ENCODE measurements around the gene AMZ2.
"Not testable (repeated sequence)": the region's sequence is repeated elsewhere in the genome, so short reads cannot be mapped to it uniquely, and the experiment has no call there.

The AMZ2 gene, protein sequence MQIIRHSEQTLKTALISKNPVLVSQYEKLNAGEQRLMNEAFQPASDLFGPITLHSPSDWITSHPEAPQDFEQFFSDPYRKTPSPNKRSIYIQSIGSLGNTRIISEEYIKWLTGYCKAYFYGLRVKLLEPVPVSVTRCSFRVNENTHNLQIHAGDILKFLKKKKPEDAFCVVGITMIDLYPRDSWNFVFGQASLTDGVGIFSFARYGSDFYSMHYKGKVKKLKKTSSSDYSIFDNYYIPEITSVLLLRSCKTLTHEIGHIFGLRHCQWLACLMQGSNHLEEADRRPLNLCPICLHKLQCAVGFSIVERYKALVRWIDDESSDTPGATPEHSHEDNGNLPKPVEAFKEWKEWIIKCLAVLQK

DNA sequence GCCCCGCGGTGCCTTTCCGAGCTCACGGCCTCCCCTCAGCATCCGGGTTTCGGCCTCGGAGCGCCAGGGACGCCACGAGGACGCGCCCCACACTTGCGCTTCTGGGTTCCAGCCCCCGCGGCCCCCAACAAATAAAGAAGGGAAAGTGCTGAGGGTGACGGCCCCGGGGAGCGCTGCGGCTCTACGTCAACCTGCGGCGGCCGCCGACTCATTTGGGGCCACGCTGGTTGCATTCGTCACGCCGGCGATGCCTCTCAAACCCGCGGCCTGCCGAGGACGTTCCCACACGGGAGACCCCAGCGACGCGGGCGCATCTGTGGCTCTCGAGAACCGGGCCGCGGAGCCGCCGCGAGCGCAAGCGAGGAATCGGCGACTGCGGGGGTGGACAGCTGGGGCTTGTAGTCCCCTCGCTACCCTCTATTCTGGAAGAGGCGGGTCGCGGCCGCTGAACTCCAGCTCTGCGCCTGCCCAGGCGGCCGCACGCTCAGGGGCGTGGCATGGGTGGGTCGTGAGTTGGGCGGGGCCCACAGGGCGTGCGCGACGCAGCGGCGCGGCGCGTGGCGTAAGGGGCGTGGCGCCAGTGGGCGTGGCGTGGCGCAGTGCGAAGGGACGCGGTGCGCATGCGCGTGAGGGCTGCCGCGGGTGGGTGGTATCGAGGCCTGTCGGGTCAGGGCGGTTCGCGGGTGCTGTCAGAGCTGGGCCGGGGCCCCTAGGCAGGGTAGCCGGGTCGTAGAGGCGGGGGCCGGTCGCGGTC lies at the start of gene AMZ2:
TSS of gene AMZ2 (plus strand) at position 599 of the 754 bp plus-strand sequence. CDS start 2,145 bp downstream, outside the sequence.
- Histone ChIP-seq H3K9me3 (ENCODE audit: control insufficient read depth in 2 of 2, low read length in 2 of 2) (no peaks in the 10 kb centered on the region), H3K27ac (ENCODE audit: low read depth in 2 of 2, low read length in 2 of 2) (peak within 1 kb of the TSS; percentile 85 to 95), H3K36me3 (ENCODE audit: control insufficient read depth in 2 of 2, insufficient read depth in 2 of 2, low read length in 2 of 2) (peaks cover 5 to 7% of the 10 kb centered on the region in 2 donors), H3K4me3 (ENCODE audit: low read length in 2 of 2) (peak within 1 kb of the TSS; percentile 90 to 94), H3K27me3 (ENCODE audit: control insufficient read depth in 2 of 2, insufficient read depth in 2 of 2, low read length in 2 of 2) (no peaks in the 10 kb centered on the region), H3K4me1 (ENCODE audit: control insufficient read depth in 2 of 2, insufficient read depth in 2 of 2, low read length in 2 of 2) (peaks cover 7 to 12% of the 10 kb centered on the region in 2 donors), H3K9ac (ENCODE audit: low read depth in 1 of 2, low read length in 2 of 2) (peak within 1 kb of the TSS; percentile 97 to 98)

DNA sequence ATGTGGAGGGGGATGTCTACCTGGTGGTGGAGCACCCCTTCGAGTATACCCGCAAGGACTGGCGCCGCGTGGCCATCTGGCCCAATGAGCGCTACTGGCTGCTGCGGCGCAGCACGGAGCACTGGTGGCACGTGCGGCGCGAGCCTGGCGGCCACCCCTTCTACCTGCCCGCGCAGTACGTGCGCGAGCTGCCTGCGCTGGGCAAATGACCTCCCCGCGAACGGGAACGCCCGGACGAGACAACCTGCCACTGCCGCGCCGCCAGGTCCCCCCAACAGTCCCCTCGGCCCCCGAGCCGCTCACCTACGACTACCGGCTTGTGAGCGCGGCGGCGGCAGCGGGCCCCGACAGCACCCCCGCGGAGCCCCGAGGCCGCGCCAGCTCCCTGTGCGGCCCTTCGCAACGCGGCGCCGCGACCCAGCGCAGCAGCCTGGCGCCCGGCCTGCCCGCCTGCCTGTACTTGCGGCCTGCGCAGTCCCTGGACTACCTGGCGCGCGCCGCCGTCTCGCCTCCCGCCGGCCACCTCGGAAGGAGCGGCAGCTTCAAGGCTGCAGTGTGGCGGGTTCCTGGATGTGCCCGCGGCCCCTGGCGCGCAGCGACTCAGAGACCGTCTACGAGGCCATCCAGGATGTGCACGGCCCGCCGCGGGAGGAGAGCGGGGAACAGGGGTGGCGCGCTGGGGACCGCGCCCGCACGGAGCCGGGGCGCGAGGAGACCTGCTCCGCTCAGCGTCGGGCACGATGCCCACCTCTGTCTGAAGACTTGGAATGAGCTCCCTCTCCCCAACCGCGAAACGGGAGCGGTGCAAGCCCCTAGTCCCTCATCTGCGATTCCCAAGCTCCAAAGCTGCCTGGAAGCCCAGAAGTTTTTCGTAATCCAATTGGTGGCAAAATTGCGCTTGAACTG lies 48.7 kb upstream of the AMZ2 start:
- no peak overlapping the region for H3K9ac ChIP-seq (ENCODE audit: low read depth in 1 of 2, low read length in 2 of 2)
- H3K36me3 ChIP-seq (ENCODE audit: control insufficient read depth in 2 of 2, insufficient read depth in 2 of 2, low read length in 2 of 2): no peaks in the 10 kb centered on the region
- no peaks in the 10 kb centered on the region for H3K9me3 ChIP-seq (ENCODE audit: control insufficient read depth in 2 of 2, low read length in 2 of 2)
- H3K4me1 ChIP-seq (ENCODE audit: control insufficient read depth in 2 of 2, insufficient read depth in 2 of 2, low read length in 2 of 2): peaks cover 23 to 41% of the 10 kb centered on the region in 2 donors
- H3K27me3 ChIP-seq (ENCODE audit: control insufficient read depth in 2 of 2, insufficient read depth in 2 of 2, low read length in 2 of 2): peaks cover 38 to 45% of the 10 kb centered on the region in 2 donors
- H3K27ac ChIP-seq (ENCODE audit: low read depth in 2 of 2, low read length in 2 of 2): no peak overlapping the region
- peak overlapping the region; percentile 10 to 72 for H3K4me3 ChIP-seq (ENCODE audit: low read length in 2 of 2)

DNA sequence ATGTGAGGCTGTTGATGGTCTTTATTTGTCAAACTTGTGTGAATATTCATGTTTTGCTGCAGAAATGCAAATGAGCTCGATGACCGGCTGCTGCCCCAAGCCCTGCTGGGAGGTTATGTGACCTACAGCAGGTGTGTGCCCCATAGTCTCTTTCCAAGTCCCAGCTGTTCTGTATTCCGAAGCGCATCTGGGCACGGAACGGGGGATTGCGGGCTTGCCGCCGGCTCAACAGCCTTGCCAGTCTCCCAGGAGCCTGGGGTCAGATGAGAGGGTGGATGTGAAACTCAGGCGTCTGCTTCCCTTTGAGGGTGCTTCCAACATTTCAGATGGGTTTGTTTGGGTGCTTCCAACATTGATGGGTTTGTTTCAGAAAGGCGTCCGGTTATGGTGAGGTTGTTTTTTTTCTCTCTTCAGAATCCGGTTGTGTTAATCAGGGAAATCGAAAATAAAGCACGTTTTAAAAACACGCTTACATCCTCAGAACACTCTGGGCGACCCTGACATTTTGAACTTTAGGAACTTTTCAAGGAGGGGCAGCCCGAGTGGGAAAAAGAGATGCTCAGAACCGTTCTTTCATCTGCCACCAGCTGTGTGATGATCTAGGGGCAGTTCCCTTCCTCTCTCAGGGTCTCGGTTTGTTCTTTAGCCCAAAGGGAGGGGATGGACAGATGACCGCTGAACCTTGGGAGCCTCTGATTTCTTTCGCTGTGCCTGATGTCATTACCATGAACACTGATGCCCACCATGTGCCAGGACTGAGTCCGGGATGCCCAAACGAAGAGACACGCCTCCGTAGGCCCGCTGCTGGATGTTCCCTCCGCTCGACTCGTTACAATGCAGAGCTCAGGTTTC lies 47.8 kb upstream of the AMZ2 start:
- Histone ChIP-seq H3K27ac (ENCODE audit: low read depth in 2 of 2, low read length in 2 of 2) (no peak overlapping the region), H3K4me3 (ENCODE audit: low read length in 2 of 2) (peak overlapping the region; percentile 72 to 74)

DNA sequence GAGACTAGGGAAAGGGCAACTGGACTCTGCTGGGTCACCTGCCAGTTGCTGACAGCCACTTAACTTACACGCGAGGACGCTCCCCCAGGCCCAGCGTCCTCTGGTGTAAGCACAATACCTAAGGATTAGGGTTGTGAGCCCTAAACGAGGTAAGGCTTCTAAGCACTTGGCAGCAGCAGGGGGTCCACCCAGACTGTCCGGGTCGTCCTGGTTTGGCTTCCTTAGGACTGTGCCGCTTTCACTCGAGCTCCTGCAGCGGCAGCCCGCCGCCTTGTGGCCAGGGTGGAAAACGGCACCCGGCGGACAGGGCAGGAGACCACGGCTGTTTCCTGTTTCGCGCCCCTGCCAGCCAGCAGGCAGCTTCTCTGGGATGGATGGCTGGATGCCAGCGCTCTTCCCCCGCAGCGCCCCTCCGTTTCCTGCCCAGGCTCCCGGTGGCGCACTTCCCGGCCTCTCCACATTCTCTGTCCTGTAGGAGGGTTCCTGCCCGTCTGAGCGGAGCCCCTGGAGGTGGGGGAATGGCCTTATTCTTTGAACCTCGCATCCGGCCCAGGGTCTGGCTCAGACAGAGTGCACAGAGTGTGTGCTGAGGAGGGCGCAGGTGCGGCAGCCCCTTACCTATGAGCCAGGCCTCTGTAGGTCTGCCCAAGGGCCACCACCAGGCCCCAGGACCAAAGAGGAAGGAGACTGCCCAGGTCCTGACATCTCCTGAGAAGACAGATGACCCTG lies 47.0 kb upstream of the AMZ2 start:
- Histone ChIP-seq H3K4me1 (ENCODE audit: control insufficient read depth in 2 of 2, insufficient read depth in 2 of 2, low read length in 2 of 2) (peaks cover 23 to 43% of the 10 kb centered on the region in 2 donors), H3K4me3 (ENCODE audit: low read length in 2 of 2) (peak overlapping the region; percentile 72 to 74), H3K9ac (ENCODE audit: low read depth in 1 of 2, low read length in 2 of 2) (peak overlapping the region; percentile 32 to 39), H3K9me3 (ENCODE audit: control insufficient read depth in 2 of 2, low read length in 2 of 2) (no peaks in the 10 kb centered on the region), H3K36me3 (ENCODE audit: control insufficient read depth in 2 of 2, insufficient read depth in 2 of 2, low read length in 2 of 2) (no peaks in the 10 kb centered on the region), H3K27me3 (ENCODE audit: control insufficient read depth in 2 of 2, insufficient read depth in 2 of 2, low read length in 2 of 2) (peaks cover 30 to 37% of the 10 kb centered on the region in 2 donors), H3K27ac (ENCODE audit: low read depth in 2 of 2, low read length in 2 of 2) (no peak overlapping the region)

More for the DNA sequence above, 47.8 kb upstream of the AMZ2 start:
- H3K36me3 ChIP-seq (ENCODE audit: control insufficient read depth in 2 of 2, insufficient read depth in 2 of 2, low read length in 2 of 2): no peaks in the 10 kb centered on the region
- peaks cover 23 to 44% of the 10 kb centered on the region in 2 donors for H3K4me1 ChIP-seq (ENCODE audit: control insufficient read depth in 2 of 2, insufficient read depth in 2 of 2, low read length in 2 of 2)
- H3K9ac ChIP-seq (ENCODE audit: low read depth in 1 of 2, low read length in 2 of 2): peak overlapping the region; percentile 32 to 39
- H3K9me3 ChIP-seq (ENCODE audit: control insufficient read depth in 2 of 2, low read length in 2 of 2): no peaks in the 10 kb centered on the region
- peaks cover 38 to 45% of the 10 kb centered on the region in 2 donors for H3K27me3 ChIP-seq (ENCODE audit: control insufficient read depth in 2 of 2, insufficient read depth in 2 of 2, low read length in 2 of 2)

DNA sequence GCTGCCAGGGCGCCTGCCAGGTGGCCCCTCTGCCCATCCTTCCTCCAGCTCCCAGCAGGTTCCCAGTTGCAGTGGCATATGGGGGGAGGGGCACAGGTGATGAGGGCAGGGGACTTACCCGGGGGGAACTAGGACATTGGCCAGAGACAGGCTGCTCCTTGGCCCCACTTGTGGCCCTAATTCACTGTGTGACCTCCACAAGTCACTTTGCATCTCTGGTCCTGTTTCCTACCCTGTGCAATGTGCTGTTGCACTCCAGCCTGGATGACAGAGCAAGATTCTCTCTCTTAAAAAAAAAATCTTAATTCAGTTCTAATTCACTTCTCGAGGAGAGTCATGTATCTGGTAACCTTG lies 46.4 kb upstream of the AMZ2 start:
- peaks cover 27 to 34% of the 10 kb centered on the region in 2 donors for H3K27me3 ChIP-seq (ENCODE audit: control insufficient read depth in 2 of 2, insufficient read depth in 2 of 2, low read length in 2 of 2)
- H3K36me3 ChIP-seq (ENCODE audit: control insufficient read depth in 2 of 2, insufficient read depth in 2 of 2, low read length in 2 of 2); H3K9ac ChIP-seq (ENCODE audit: low read depth in 1 of 2, low read length in 2 of 2); H3K4me3 ChIP-seq (ENCODE audit: low read length in 2 of 2); H3K27ac ChIP-seq (ENCODE audit: low read depth in 2 of 2, low read length in 2 of 2); H3K9me3 ChIP-seq (ENCODE audit: control insufficient read depth in 2 of 2, low read length in 2 of 2): not testable (repeated sequence)
- H3K4me1 ChIP-seq (ENCODE audit: control insufficient read depth in 2 of 2, insufficient read depth in 2 of 2, low read length in 2 of 2): peaks cover 23 to 40% of the 10 kb centered on the region in 2 donors

DNA sequence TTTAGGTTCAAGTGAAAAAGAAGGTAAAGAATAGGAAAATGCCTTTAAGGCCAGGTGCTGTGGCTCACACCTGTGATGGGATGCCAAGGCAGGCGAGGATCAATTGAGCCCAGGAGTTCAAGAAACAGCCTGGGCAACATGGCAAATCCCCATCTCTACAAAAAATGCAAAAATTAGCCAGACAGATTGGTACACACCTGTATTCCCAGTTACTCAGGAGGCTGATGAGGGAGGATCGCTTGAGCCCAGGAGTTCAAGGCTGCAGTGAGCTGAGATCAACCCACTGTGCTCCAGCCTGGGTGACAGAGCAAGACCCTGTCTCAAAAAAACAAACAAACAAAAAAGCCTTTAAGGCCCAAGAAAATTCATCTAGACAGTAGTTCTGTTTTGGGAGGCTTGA lies 45.5 kb upstream of the AMZ2 start:
- H3K4me1 ChIP-seq (ENCODE audit: control insufficient read depth in 2 of 2, insufficient read depth in 2 of 2, low read length in 2 of 2): peaks cover 15 to 35% of the 10 kb centered on the region in 2 donors
- not testable (repeated sequence) for H3K4me3 ChIP-seq (ENCODE audit: low read length in 2 of 2); H3K9me3 ChIP-seq (ENCODE audit: control insufficient read depth in 2 of 2, low read length in 2 of 2); H3K27ac ChIP-seq (ENCODE audit: low read depth in 2 of 2, low read length in 2 of 2); H3K9ac ChIP-seq (ENCODE audit: low read depth in 1 of 2, low read length in 2 of 2); H3K36me3 ChIP-seq (ENCODE audit: control insufficient read depth in 2 of 2, insufficient read depth in 2 of 2, low read length in 2 of 2)
- H3K27me3 ChIP-seq (ENCODE audit: control insufficient read depth in 2 of 2, insufficient read depth in 2 of 2, low read length in 2 of 2): peaks cover 22 to 31% of the 10 kb centered on the region in 2 donors

DNA sequence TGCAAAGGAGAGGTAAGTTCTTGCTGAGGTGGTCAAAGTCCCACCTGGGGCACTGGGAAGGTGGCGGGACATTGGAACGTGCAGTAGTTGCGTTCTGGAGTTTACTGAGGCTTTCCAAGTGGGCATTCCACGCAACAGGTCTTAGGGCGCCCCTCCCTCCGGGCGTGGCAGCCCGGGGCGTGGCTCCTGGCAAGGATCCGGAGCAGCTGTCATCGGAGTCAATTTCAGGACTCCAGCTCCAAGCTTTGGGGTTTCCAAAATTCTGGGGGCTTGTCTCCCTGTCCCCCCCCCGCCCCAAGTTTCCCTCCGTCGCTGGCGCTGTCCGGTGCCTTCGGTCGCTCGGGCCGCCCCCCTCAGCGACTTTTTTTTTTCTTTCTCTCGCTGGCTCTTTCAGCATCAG lies 43.1 kb upstream of the AMZ2 start:
- Histone ChIP-seq H3K27ac (ENCODE audit: low read depth in 2 of 2, low read length in 2 of 2) (peak overlapping the region; percentile 70 to 86), H3K9ac (ENCODE audit: low read depth in 1 of 2, low read length in 2 of 2) (peak overlapping the region in 1 of 2 donors; percentile 60), H3K4me3 (ENCODE audit: low read length in 2 of 2) (peak overlapping the region; percentile 71 to 73), H3K4me1 (ENCODE audit: control insufficient read depth in 2 of 2, insufficient read depth in 2 of 2, low read length in 2 of 2) (peaks cover 7 to 14% of the 10 kb centered on the region in 2 donors), H3K36me3 (ENCODE audit: control insufficient read depth in 2 of 2, insufficient read depth in 2 of 2, low read length in 2 of 2) (peaks cover 0 to 3% of the 10 kb centered on the region in 2 donors), H3K27me3 (ENCODE audit: control insufficient read depth in 2 of 2, insufficient read depth in 2 of 2, low read length in 2 of 2) (peaks cover 9 to 10% of the 10 kb centered on the region in 2 donors), H3K9me3 (ENCODE audit: control insufficient read depth in 2 of 2, low read length in 2 of 2) (no peaks in the 10 kb centered on the region)

DNA sequence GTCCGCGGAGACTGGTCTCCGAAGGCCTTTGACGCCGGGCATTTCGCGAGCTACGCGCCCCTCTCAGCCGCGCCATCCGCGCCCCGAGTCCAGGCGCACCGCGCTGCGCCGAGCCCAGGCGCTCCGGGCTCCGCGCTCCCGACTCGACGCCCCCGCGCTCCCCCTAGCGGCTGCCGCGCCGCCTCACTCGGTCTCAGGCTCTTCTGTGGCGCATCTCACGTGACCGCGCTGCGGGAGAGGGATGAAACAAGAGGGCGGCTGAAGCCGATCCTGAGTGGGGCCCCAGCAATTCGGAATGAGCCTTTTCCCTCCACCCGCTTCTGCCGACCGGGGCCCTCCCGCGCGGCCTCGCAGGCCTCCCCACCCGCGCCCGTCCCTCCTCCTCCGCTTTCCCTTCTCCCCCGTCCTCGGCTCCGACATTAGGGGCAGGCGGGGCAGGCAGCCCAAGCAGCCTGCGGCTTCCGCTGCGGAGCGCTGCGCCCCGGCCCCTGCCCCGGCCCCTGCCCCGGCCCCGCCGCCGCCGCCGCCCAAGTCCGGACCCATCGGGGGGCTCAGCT lies 42.5 kb upstream of the AMZ2 start:
- peak overlapping the region; percentile 70 to 86 for H3K27ac ChIP-seq (ENCODE audit: low read depth in 2 of 2, low read length in 2 of 2)
- H3K9ac ChIP-seq (ENCODE audit: low read depth in 1 of 2, low read length in 2 of 2): peak overlapping the region; percentile 41 to 60
- peaks cover 0 to 6% of the 10 kb centered on the region in 2 donors for H3K36me3 ChIP-seq (ENCODE audit: control insufficient read depth in 2 of 2, insufficient read depth in 2 of 2, low read length in 2 of 2)
- H3K4me3 ChIP-seq (ENCODE audit: low read length in 2 of 2): peak overlapping the region; percentile 71 to 73
- H3K9me3 ChIP-seq (ENCODE audit: control insufficient read depth in 2 of 2, low read length in 2 of 2): no peaks in the 10 kb centered on the region
- peaks cover 7 to 9% of the 10 kb centered on the region in 2 donors for H3K4me1 ChIP-seq (ENCODE audit: control insufficient read depth in 2 of 2, insufficient read depth in 2 of 2, low read length in 2 of 2)
- H3K27me3 ChIP-seq (ENCODE audit: control insufficient read depth in 2 of 2, insufficient read depth in 2 of 2, low read length in 2 of 2): peaks cover 4 to 6% of the 10 kb centered on the region in 2 donors
